Activated CD4-positive, alpha-beta T cell treated with anti-CD3 and anti-CD28 coated beads for 24 hours (primary cell): ENCODE data around the gene RDH5.

Experiments used
- DNase-seq, 2 donors: peaks; one replicate each; pipeline ENCODE4 v3.0.0-alpha.2; 2020; ENCODE audit warnings: low read depth in 2 of 2

The RDH5 gene

DNA sequence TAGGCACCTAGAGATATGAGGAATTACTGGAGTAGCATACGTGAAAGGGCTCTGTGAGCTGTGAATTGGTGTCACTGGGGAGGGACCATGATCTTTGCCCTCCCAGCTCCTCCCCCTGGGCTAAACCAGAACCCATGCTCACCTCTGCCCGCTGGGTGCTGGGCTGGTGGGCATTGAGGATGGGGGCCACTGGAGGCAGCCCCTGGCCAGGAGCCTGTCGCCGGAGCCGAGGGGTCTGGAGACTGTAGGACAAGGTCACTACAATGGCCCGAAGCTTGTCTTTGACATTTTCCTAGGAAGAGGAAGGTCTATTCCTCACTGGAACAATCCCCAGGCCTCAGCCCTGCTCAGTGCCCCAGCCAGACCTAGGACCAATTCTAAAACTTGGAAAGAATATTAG lies 24.1 kb upstream of the RDH5 start:
- no peak for DNase-seq

DNA sequence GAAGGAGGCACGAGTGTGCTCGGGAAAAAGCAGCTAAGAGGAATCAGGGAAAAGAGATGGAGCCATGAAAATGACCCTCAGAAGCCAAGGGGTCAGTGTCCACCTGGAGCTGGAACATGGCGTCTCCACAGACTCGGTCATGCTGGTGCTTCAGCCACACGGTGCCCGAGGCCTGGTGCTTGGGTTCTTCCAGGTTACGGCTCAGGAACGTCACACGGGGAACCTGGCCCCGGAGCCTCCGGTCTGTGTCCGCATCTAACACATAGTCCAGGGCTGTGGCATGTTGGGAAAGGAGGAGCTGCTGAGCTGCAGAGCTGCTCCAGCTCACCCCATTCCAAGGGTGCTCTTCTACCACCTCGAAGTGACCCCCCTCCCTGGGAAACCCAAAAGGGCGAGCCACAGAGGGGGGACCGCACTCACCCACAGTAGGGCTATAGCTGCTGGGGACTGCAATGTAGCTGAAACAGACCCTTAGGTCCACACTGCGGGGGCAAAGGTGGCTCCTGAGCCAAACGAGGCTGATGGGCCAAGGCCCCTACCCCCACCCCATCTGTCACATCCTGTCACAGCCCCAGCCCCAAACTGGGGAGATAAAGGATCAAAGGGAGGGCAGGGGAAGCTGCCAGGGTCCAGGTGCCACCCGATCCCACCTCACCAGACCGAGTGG lies 23.3 kb upstream of the RDH5 start:
- no peak for DNase-seq

DNA sequence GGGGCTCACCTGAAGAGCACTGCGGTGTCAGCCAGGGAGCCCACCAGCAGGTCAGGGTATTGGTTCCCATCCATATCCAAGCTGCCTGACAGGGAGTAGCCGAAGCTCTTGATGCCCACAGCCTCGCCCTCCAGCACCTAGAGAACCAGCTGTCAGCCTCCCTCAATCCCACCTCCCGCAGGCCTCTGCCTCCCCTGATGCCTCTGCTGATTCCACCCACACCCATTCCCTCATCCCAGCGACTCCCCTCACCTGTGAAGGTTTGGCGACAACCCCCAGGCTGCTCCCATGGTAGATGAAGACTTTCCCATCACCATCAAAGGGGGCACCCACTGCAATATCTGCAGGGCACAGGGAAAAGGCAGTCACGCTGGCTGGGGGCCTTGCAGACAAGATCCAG lies 22.5 kb upstream of the RDH5 start:
- no peak for DNase-seq

DNA sequence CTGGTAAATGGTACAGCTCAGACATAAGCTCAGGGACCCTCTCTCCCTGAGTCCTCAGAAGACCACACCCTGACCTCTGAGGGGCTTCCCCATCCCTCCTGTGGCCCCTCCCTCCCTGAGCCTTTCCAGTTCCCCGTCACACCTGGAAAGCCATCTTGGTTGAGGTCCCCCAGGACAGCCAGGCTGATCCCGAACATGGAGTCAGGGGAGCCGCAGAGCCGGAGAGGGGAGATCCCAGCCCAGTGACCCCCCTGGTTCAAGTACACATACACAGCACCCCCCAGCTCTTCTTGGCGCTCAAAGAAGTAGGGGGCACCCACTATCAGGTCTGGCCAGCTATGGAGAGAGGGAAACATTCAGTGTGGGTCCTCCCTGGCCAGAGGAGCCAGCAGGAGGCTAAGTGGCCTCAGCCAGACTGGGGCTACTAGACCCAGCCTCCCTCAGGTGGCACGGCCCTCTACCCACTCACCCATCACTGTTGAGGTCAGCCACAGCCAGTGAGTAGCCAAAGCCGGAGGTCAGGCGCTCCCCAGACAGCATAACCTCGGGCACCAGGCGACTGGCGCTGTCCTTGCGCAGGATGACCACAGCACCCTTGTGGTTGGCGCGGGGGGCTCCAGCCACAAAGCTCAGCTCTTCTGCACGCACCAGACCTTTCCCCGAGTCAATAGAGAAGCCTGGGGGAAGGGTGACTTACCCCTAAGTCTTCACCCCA lies 21.8 kb upstream of the RDH5 start:
- no peak for DNase-seq

DNA sequence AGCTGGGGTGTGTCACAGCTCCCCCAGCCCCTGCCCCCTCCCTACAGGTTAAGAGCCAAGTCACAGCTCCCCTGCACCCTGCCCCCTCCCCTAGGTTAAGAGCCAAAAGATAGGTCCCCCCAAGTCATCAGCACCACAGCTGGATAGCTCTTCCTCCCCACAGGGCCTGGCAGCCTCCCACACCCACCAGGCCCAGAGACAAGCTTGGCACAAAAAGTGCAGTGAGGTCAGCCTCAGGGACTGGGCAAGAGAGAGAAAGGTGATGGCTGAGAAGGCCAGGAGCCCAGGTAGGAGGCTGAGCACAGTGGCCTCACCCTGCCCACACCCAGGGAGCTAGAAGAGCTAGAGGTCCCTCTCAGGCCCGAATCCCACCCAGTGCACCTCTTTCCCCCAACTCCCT lies 21.2 kb upstream of the RDH5 start:
- DNase-seq: no peak

DNA sequence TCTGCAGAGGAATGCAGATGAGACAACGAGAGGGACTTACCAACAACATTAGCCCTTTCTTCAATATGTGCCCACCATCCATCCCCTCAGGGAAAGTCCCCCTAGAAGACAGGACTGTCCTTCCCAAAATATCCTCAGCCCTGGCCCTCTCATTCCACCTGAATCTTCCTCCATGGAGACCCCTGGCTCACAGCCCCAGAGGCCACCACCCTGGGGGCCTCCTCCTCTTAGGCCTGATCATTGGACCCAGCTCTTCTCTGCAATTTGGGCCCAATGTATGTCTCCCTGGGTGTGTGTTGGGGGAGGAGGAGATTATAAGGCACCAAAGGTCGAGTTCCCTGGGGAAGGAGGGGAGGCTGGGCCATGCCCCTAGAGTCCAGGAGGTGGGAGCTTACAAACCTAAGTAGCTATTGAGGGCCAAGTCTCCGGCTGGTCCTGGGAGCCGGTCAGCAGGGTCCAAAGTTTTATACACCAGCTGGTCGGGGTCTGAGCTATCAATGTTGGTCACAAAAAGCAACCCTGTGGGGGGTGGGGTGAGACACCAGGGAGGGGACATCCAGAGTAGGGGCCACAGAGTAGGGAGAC lies 20.6 kb upstream of the RDH5 start:
- DNase-seq: no peak

DNA sequence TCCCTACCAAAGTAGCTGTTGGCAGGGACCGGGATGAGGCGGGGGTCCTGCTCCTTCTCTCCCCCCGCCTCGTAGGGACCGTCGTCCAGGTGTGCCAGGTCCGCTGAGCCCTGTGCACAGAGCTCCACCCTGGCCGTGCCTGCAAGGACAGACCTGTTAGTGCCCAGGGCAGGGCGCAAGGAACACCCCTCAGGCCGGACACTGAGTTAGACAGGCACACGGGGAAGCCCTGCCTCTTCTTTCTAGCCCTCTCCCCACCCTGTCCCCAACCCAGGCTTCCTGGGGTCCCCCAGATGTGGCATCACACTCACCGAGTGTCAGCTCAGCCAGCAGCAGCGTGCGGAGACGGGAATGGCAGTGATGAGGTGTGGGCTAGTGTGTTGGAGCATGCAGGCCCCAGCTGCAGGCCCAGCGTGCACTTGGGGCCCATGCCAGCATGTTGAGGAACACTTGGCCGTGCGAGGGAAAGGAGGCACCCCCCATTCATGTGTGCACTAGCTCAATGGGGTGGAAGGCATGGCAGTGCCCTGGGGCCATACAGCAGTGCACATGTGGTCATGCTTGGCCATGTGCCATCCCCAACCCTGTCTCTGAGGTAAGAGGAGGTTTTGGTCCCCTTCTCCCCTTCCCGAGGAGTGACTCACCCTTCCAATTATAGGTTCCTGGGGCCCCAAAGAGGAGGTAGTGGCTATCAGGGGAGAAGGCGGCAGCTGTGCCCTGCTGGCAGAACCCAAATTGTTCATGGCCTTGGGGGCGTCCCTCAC lies 19.8 kb upstream of the RDH5 start:
- DNase-seq: no peak

DNA sequence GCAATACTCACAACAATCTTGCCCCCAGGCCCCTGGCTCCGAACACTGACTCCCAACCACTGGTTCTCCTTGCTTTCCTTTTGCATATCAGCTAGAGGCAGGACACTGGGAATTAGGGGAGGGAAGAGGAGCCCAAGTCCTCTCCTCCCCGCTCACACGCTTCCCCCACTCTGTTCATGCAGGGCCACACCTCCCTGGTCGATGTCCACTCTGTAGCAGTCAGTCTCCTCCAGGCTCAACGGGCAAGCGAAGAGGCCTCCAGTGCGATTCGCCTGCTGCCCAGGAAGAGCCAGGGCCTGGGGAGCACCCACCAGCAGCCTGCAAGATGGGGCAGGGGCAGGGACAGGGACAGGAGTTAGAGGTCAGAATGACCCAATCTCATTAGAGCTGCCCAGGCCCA lies 17.3 kb upstream of the RDH5 start:
- no peak for DNase-seq

DNA sequence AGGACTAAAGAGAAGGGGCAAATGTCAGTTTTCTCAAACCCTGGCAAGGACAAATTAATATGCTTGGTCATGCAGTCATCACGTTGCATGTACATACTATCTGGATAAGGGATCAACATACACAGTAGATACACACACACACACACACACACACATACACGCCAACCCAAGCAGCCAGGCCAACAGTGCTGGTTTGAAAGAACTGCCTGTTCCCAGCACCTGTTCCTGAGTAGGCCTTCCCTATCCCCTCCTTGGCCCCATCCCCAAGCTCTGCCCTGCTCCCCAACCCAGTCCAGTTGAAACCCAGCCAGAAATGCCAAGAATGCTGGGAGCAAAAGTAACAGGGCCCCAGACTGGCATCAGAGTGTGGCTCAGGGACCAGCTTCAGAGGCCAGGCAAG lies 16.9 kb upstream of the RDH5 start:
- no peak for DNase-seq

DNA sequence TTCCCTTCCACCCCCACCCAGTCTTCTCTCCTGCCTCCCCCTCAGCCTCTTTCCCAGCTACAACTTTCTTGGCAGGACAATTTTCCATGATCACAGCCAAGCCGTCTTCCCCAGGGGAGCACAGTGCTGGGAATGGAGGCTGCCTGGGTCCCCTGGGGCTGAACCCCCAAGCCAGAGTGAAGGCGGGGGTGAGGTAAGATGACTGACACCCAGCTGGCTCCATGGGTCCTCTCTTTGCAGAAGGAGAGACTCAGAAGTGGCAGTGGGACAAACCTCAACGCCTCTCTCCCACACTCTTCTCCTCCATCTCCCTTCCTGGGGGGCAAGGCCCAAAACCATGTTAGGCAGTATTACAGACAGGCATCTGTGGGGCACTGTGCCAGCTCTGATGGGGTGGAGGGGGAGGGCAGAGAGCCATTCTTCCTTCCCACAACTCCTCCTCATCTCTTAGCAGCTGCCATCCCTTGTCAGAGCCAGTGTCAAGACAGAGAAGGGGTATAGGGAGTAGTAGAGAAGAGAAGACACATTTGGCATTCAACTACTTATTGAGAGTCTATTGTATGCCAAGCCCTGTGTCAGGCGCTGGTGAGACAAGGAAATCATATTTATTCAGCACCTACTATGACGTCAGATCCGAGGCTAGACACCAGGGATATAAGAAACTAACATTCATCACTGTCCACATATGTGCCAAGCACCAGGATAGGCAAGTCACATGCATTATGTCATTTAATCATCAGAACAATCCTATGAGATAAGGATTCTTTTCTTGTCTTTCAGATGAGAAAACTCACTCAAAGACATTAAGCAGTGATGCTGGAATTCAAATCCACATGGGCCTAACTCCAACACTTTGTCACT lies 16.1 kb upstream of the RDH5 start:
- DNase-seq: no peak

DNA sequence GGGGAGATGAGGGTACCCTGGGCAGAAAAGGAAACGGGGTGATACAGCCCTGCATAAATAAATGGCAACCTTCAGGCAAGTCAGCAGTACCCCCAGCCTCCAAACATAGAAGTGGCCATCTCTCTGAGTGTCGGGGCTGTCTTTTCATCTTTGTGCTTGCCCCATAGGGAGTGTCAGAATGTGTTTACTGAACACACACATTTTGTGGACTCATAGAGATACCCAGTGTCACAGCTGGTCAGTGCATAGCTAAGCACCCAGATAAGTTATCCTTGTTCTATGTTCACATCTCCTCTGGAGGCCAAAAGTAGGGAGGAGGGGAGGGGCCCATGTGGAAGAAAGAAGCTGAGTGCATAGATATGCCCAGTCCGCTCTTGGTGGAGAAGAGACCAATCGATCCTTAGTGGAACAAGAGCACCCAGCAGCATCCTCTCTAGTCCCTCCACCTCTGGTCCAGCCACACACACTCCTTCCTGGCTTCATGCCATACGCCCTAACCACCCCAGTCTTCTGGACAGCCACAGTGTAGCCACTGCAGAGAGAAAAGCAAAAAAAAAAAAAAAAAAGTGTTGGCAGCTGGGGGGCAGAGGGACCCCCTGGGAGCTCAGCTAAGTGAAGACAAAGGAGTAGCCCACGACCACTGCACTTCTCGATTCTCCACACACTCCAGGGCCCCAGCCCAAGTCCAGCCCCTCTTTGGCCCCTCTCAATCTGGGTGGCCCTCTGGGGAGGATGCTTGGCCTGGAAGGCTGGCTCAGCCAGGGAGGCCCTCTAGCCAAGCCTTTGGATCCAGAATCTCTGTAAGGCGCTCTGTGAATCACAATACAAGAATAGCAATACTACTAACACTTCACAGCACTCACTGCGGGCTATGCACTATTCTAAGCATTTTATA lies 15.1 kb upstream of the RDH5 start:
- DNase-seq: no peak

DNA sequence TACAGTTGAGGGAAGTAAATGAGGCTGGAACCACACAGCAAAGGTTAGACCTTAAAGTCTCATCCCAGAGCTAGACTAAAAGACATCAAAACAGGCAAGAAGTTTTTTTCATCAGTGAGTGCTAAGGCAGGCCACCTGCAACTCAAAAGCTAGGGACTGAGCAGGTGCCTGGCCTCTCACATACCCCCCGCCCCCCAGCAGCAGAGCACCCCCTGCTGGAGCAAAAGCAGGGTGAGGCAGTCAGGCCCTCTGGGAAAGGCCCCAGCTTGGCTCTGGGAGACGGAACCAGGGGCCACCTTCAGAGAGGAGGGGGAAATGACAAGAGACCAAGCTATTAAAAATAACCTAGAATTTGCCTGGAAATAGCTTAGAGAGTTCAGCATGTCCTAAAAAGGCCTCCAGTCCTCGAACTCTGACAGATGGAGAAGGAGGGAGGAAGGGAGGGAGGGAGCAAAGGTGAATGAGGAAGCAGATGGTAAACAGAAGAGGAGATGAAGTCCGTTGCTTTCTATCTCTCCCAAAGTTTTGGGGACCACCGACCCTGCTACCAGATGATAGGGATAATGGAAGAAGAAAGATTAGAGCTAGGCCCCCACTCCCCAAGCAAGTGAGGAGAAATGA lies 14.3 kb upstream of the RDH5 start:
- no peak for DNase-seq

DNA sequence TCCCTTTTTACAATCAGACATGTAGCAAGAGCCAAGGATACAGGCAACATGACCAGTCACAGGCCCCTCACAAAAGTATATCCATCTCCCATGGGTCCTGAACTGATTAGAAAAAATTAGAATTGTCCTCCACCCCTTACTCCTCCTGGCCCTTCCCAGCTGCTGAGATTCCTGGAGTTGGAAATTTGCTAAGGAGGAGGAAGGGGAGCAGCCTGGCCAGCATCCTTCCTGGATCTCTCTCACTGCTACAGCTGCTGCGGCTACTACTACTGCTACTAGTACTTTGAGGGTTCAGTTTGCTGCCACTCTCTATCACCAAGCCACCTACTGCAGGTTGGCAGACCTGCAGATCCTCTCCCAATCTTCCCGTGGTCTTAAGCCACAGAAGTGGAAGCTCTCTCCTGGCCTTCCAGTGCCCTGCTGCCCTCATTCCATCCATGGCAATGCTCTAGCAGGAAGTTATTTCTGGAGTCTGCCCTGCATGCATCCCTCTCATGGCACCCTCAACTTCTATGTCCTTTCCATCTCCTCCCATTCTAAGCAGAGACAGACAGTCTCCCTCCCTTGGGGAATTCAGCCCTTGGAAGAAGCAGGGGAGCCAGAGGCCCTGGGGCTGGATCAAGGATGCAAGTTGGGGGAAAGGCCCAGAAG lies 13.5 kb upstream of the RDH5 start:
- no peak for DNase-seq

DNA sequence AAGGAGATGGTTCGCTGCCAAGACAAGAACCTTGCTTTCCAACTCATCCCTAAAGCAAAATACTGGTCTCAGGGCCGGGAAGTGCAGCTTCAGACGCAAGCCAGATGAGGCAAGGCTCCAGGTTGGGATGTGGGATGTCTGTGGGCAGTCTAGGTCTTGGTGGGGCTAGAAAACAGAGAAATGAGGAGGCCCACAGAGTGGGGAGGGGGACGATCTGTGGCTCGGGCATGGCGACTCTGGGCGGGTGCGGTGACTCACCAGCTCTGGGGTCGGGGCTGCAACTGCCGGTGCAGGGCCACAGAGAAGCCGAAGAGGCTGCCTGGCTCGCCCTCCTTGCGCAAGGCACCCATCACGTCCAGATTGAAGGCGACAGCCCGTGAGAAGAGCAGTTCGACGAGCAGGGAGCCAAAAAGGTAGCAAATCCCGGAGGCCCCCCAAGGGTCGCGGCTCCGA lies 12.9 kb upstream of the RDH5 start:
- no peak for DNase-seq

DNA sequence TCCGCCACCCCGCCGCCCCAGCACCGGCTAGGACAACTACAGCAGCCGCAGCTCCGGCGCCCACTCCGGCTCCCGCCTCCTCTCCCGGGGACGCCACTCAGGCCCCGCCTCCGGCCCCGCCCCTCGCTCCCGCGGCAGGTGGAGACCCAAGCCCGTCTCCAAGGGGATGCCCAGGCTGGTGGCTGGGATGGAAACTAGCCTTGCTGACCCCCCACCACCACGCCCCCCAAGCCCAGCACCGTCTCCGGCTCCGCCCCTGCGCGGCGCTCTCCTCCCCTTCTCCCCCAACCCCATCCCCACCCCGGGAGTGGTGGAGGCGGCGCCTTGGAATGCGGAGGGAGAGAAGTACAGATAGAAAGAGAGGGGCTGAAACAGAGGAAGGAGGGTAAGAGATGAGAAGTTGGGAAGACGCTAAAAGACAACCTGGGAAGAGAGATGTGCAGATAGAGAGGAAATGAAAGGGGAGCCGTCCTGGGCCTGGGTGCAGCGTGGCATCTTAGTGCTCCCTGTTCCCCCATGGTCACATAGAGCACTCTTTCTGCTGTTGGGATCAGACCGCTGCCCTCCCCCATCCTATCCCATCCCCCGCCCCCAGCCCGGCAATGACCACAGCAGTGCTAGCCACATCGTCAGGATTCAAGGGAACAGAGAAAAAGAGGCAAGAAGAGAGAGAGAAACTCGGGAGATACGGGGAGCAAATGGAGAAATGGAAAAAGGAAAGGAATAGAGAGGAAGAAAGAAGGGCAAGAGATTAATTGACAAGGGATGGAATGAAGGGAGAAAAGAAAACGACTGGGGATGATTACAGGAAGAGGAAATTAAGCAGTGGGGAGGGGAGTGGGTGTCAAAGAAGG lies 12.1 kb upstream of the RDH5 start, which contains the start of gene ITGA7:
ITGA7 (minus strand) TSS at position 64 of the 854 bp plus-strand sequence. CDS start 222 bp downstream, outside the sequence.
- DNase-seq: peak; percentile 48 to 59

DNA sequence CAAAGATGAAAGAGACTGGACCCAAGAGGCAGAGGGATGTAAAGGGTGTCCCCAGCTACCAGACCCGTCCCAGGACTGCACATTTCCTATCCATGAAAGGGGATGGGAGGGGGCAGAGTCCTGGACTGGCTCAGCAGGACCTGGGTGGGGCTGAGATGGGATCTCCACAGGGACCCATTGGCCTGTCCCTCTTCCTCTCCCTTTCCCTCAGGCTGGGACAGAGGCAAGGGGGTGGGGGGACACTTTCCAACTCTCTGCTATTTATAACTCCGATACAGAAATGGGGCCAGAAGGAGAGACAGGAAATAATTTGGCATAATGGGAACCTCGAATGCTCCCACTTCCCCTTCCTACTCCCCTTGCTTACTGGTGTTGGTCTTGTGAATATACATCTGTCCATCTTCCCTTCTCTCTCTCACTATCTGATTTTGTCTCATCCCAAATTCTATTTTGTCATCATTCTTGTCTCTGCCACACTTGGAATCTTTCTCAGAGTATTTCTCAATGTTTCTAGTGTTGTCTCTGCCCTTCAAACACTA lies 11.4 kb upstream of the RDH5 start:
- DNase-seq: no peak

DNA sequence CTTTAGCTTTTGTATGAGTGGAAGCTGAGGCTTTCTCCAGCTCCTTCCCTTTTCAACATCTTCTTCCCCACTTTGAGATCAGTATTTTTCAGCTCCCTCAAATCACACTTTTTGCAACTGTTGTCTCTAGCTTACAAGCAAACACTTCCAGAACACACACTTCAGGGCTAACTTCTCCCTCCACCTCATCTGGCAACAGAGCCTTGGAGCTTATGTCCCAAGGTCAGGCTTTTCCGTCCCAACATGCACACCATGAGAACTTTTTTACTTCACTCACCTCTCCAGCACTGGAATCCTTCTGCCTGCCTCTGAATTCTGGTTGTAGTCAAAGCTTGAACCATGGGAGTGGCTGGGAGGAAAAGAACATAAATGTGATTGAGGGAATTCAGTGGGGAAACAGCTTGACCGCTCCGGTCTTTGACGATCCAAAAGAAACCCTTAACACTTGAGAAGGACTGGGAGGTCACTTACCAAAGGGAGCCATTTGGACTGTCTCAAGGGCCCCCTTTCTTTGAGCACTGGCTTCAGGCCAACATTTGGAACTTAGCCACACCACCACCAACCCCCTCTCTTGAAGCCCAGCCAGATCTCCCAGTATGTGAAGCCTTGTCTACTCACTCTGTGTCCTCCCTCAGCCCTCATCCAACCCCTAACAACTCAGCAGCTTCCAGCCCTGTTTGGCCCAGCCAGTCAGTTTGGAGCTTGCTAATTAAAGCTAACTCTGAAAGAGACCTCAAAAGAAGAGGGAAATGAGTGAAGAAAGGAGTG lies 8.2 kb upstream of the RDH5 start:
- DNase-seq: no peak
